HG03135 (cell line): Measurements from ENCODE around the gene MACROD2.

Experiments used
- ATAC-seq: cut with Tn5 transposase; IDR thresholded peaks from one replicate; pipeline ENCODE4 v1.9.1; 2021; ENCODE audit warnings: mild to moderate bottlenecking, moderate library complexity; ENCODE audit not compliant: unreplicated experiment

MACROD2 gene

DNA sequence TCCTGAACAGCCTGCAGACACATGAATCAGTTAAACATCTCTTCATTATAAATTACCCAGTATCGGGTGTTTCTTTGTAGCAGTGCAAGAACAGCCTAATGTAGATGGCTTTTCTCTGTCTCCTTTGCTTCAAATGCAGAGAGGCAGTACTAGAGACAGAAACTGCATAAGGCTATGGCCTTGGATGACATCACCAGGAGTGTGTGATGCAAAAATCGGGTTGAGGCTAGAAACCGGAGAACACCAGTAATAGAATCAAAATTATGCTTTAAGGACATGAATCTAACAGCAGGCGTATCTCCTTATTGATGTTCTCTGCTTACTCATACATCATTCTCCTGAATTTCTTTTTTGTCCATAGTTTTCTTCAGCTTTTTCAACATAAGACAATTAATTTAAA lies 391.4 kb downstream of the MACROD2 start:
- ATAC-seq = no peak

GRCh38 chr20:14401479-14402138 lies 406.3 kb downstream of the MACROD2 start:
- ATAC-seq = no peak

- ATAC-seq = no peak
Observed at GRCh38 chr20:14404515-14404914, 409.2 kb downstream of the MACROD2 start.

- ATAC-seq = peak; percentile 76
Observed at GRCh38 chr20:14406495-14406894, 411.2 kb downstream of the MACROD2 start.

DNA sequence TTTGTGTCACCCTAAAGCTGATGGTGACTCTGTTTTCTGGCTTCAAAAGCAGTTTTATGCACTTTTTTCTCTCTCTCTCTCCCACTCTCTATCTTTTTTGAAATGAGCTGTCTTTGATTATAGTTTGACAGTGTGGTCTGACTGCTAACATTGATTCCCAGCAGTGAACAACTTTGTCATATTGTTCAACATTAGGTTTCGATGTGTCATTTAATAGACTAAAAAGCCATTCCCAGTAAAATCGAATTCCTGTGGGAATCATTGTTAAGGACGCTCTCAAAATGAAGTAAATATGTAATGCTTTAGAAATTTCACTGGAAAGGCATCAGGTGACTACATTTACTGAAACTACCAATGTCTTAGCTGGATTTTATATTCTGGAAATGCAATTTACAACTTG lies 412.0 kb downstream of the MACROD2 start:
- no peak for ATAC-seq

- no peak for ATAC-seq
Observed at GRCh38 chr20:14410869-14411555, 415.7 kb downstream of the MACROD2 start.

- ATAC-seq = no peak
Observed at GRCh38 chr20:14412065-14412681, 416.9 kb downstream of the MACROD2 start.

GRCh38 chr20:14413835-14414234 lies 418.5 kb downstream of the MACROD2 start:
- ATAC-seq = no peak

GRCh38 chr20:14414560-14414959 lies 419.2 kb downstream of the MACROD2 start:
- ATAC-seq = no peak

- no peak for ATAC-seq
Observed at GRCh38 chr20:14415467-14415866, 420.2 kb downstream of the MACROD2 start.

- ATAC-seq = no peak
Observed at GRCh38 chr20:14418376-14418775, 423.1 kb downstream of the MACROD2 start.

DNA sequence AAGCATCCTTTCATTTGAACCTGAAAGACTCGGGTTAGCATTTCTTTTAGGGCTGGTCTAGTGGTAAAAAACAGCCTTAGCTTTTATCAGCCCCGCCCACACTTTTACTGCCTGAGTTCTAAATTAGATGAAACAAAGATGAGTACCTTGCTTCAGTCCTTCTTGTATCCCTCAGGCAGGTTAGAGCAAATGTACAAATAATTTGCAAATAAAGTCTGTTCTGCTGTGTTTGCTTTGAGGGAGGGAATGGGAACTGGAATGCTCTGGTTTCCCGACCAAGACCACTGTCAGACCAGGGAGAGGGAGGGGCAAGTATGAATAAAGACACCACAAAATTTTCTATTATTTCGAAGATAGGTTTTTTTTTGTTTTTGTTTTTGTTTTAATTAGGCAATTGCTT lies 427.6 kb downstream of the MACROD2 start:
- ATAC-seq = no peak

DNA sequence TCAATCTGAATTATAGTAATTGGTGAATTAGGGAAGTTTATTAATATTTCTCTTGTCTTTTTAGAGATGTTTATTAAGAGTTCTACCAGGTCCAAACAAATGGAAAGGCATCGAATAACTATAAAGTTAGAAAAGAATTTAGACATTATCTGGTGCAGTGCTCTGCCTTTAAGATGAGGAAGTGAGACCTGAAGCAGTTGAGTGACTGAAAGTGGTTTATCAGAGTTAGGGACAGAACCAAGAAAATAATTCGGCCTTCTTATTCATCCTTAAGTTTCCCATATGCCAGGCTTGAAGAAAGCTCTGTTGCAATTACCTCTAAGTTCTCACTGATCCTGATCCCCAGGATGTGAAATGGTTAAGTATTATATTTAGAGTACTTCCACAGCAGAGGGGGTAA lies 436.3 kb downstream of the MACROD2 start:
- no peak for ATAC-seq

GRCh38 chr20:14432085-14432484 lies 436.8 kb downstream of the MACROD2 start:
- ATAC-seq = no peak

DNA sequence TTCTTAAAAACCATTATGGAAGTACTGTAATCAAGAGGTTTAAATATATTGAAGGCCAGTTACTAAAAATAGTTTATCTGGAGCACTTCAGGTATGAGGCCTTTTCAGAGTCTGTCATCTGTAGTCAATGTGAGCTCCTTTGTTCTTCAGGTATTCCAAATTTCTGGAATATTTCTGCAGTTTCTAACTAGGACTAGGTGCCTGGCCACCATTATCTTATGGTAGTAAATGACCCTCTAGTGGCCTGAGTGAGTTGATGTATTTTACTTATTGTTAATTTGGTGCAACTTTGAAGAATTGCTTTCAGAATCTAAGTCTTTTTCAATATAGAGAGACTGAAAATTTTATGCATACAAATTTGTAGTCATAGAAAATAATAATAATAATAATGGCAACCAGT lies 437.3 kb downstream of the MACROD2 start:
- no peak for ATAC-seq

DNA sequence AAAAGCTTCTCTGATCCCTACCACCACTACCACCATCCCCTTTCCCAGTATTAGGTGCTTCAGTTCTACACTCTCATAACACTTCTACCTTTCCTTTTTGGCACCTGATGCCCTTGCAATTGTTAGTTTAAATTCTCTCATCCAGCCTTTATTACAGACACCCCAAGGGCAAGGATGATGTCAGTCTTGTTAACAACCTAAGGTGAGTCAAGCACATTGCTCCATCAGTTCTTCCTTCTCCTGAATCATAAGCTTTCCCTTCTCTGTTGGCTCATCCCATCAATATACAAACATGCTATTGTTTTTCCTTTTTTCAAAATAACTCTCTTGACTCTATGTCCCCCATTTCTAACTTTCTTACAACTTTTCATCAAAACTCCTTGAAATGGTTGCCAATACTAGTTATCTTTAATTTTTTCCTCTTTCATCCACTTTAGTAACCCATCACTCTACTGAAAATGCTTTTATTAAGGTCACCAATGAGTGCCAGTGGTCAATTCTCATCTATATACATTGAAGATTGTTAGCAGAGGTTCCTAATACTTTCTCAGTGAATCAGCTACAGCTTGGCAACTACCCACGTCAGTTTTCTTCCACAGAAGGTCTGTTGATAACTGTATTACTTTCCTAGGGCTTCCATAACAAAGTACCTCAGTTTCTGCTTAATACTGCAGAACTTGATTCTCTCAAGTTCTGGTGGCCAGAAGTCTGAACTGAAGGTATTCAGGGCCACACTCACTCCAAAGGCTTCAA lies 439.2 kb downstream of the MACROD2 start:
- ATAC-seq = no peak

DNA sequence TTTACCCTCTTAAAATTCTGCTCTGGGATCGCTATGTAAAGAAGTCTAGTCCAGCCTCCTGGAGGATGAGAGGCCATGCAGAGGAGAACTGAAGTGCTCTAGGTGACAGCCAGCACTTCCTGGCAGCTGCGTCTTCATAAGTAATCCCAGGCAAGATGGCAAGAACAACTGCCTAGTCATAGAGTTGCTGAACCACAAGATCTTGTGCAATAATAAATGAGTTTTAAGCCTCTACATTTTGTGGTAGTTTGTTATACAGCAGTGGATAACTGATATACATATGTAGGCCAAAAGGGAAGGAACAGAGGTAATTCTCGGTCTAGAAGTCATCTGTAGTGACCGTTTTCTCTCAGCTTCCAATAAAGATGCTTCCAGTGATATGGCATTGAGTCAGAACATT lies 445.9 kb downstream of the MACROD2 start:
- ATAC-seq = no peak

DNA sequence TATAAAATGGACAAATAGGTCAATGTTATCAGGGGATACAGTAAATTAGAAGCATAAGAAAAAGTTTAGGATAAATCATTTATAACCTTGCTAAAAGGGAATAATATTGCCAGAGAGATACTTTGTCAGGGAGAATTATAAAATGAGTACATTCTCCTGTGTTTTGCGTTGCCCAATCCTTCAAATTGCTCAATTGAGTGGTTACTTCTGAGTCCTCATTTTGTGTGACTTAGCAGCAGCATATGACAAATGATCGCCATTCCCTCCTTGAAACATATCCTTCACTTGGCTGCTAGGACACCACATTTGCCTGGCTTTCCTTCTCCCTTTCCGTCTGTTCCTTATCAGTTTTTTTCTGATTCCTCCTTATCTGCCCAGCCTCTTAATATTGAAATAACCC lies 448.8 kb downstream of the MACROD2 start:
- ATAC-seq = no peak

- ATAC-seq = no peak
Observed at GRCh38 chr20:14445310-14445709, 450.0 kb downstream of the MACROD2 start.

- no peak for ATAC-seq
Observed at GRCh38 chr20:14445902-14446301, 450.6 kb downstream of the MACROD2 start.

DNA sequence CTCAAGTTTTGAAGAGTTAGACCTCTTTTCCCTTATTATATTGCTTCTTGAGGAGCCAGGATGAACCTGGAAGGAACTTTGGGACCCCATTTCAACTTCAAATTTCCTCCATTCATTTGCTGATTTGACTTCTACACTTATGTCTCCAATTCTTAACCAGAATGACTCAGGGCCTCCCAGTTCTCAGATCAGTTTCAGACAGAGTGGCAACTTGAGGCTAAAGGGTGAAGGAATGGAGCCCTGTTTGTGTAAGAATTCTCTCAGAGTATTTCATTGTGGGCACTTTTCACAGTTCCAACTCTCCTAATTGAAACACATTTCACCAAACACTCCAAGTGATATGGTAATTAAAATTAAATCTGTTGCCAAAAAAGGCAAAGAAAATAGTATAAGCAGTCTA lies 451.1 kb downstream of the MACROD2 start:
- ATAC-seq = no peak

GRCh38 chr20:14449323-14449722 lies 454.0 kb downstream of the MACROD2 start:
- ATAC-seq = no peak
